GM12874 (cell line): ENCODE measurements around the gene ANTXR1.

Experiments
- TF ChIP-seq, protein P1 (sequence below): IDR thresholded peaks from 2 replicates; pipeline ENCODE4 v1.5.1; 2011; ENCODE audit warnings: low read depth, mild to moderate bottlenecking, control low read depth, low read length, moderate library complexity; ENCODE audit not compliant: insufficient read depth

The ANTXR1 gene

GRCh38 chr2:69209482-69209881 is 196.5 kb downstream of the ANTXR1 start:
- TF ChIP-seq, protein P1, sequence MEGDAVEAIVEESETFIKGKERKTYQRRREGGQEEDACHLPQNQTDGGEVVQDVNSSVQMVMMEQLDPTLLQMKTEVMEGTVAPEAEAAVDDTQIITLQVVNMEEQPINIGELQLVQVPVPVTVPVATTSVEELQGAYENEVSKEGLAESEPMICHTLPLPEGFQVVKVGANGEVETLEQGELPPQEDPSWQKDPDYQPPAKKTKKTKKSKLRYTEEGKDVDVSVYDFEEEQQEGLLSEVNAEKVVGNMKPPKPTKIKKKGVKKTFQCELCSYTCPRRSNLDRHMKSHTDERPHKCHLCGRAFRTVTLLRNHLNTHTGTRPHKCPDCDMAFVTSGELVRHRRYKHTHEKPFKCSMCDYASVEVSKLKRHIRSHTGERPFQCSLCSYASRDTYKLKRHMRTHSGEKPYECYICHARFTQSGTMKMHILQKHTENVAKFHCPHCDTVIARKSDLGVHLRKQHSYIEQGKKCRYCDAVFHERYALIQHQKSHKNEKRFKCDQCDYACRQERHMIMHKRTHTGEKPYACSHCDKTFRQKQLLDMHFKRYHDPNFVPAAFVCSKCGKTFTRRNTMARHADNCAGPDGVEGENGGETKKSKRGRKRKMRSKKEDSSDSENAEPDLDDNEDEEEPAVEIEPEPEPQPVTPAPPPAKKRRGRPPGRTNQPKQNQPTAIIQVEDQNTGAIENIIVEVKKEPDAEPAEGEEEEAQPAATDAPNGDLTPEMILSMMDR, result no peak

DNA sequence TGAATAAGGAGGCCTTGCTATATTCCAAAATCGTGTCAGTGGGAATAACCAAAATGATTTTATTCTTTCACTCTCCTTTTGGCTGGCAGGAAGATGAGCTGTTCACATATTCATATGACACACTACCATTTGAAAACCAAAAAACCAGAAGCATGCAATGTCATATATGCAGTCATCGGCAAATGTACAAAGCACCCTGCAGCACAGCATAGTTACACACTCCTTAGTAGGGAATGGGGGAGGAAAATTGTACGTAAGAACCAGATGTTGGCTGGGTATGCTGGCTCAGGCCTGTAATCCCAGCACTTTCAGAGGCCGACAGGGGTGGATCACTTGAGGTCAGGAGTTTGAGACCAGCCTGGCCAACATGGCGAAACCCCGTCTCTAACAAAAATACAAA is 197.4 kb downstream of the ANTXR1 start:
- TF ChIP-seq, protein P1, result no peak

- TF ChIP-seq, protein P1, result no peak
Observed at GRCh38 chr2:69211048-69211447, 198.1 kb downstream of the ANTXR1 start.

DNA sequence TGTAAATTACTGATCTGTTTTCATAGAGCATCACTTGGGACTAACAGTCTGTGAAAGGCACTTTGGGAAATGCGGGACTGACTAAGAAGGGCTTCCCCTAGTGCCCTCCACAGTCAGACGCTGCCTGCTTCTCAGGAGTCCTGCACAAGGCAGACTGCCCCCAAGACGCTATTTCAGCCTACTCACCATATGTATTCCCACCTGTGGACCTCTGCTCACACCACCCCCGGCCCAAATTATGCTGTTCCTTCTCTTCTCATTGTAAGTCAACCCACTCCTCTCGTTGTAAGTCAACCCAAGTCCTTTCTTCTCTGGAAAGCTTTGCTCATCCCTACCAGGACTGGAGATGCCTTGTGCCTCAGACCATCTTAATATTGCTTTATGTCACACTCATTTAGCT is 198.7 kb downstream of the ANTXR1 start:
- TF ChIP-seq, protein P1, result no peak

GRCh38 chr2:69212238-69213028 is 199.5 kb downstream of the ANTXR1 start:
- TF ChIP-seq, protein P1, result no peak

DNA sequence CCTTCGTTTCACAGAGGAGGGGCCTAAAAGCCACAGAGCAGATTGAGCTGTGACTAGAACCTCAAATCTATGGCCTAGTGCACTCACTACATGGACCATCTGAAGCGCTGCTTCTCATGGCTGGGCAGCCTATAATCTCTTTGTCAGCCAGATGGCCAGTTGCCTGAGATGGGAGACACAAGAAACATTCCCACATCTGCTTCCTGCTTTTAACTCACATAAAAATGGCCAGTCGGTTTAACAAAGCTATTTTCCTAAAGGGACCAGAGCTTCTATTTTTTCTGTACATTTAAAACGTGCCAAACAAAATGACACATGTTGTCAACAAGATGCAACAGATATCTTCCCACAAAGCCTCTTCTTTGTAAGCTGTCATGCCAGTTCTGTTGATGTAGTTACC is 200.2 kb downstream of the ANTXR1 start:
- TF ChIP-seq, protein P1, result no peak

GRCh38 chr2:69213782-69214181 is 200.8 kb downstream of the ANTXR1 start:
- TF ChIP-seq, protein P1, result no peak
